Nephron (organoid): ENCODE data around the gene ARPC5L.
"Not testable (repeated sequence)": the region's sequence is repeated elsewhere in the genome, so short reads cannot be mapped to it uniquely, and the experiment has no call there.

Source experiments
- H3K27ac Mint-ChIP-seq, 3 experiments: 2 replicates each; pipeline ENCODE4 v1.8.0; 2020; ENCODE audit warnings: mixed read lengths in 3 of 3, mild to moderate bottlenecking in 2 of 3, moderate library complexity in 1 of 3
- H3K27me3 Mint-ChIP-seq: 2 replicates; pipeline ENCODE4 v1.8.0; 2021; ENCODE audit warnings: low read depth, mild to moderate bottlenecking, moderate library complexity, mixed read lengths
- H3K36me3 Mint-ChIP-seq: 2 replicates; pipeline ENCODE4 v1.8.0; 2020; ENCODE audit warnings: low read depth, mixed read lengths
- H3K4me1 Mint-ChIP-seq: 2 replicates; pipeline ENCODE4 v1.8.0; 2020; ENCODE audit warnings: mixed read lengths
- H3K4me3 Mint-ChIP-seq, 3 experiments: 2 replicates each; pipeline ENCODE4 v1.8.0; 2020; ENCODE audit warnings: mild to moderate bottlenecking in 3 of 3, mixed read lengths in 3 of 3, moderate library complexity in 2 of 3
- H3K9me3 Mint-ChIP-seq: 2 replicates; pipeline ENCODE4 v1.8.0; 2020; ENCODE audit warnings: mixed read lengths
- CTCF ChIP-seq, 3 experiments: fragments of 200-600 bp; sonication (generic); IDR thresholded peaks; one replicate each; pipeline ENCODE4 v1.5.0; 2021; ENCODE audit warnings: antibody characterized with exemption in 3 of 3; ENCODE audit not compliant: unreplicated experiment in 3 of 3

Gene ARPC5L

GRCh38 chr9:124839612-124840299 lies 22.2 kb upstream of the ARPC5L start:
- peak; percentile 47 to 60 (median 49) for TF ChIP-seq CTCF (IDR thresholded peaks at IDR 0.05; ENCODE audit: unreplicated experiment in 3 of 3)
- H3K4me3 Mint-ChIP-seq = no peak overlapping the region
- H3K4me1 Mint-ChIP-seq = peaks cover 36% of the 10 kb centered on the region
- H3K9me3 Mint-ChIP-seq = no peaks in the 10 kb centered on the region
- H3K36me3 Mint-ChIP-seq = no peaks in the 10 kb centered on the region
- H3K27me3 Mint-ChIP-seq = peaks cover 3% of the 10 kb centered on the region
- H3K27ac Mint-ChIP-seq = peak overlapping the region; percentile 45 to 85 (median 51)

GRCh38 chr9:124840300-124840833 lies 21.6 kb upstream of the ARPC5L start:
- H3K27ac Mint-ChIP-seq = peak overlapping the region in 1 of 3 experiments; percentile 83
- H3K36me3 Mint-ChIP-seq = no peaks in the 10 kb centered on the region
- no peak overlapping the region for H3K4me3 Mint-ChIP-seq
- peaks cover 3% of the 10 kb centered on the region for H3K27me3 Mint-ChIP-seq
- peak in 2 of 3 experiments; percentile 22 to 33 for TF ChIP-seq CTCF (IDR thresholded peaks at IDR 0.05; ENCODE audit: unreplicated experiment in 3 of 3)
- peaks cover 30% of the 10 kb centered on the region for H3K4me1 Mint-ChIP-seq
- no peaks in the 10 kb centered on the region for H3K9me3 Mint-ChIP-seq

- no peaks in the 10 kb centered on the region for H3K9me3 Mint-ChIP-seq
Observed at GRCh38 chr9:124841075-124841821, 20.7 kb upstream of the ARPC5L start.

GRCh38 chr9:124843456-124844034 lies 18.4 kb upstream of the ARPC5L start:
- no peak overlapping the region for H3K4me3 Mint-ChIP-seq
- no peaks in the 10 kb centered on the region for H3K27me3 Mint-ChIP-seq
- TF ChIP-seq CTCF (IDR thresholded peaks at IDR 0.05; ENCODE audit: unreplicated experiment in 3 of 3) = no peak
- H3K36me3 Mint-ChIP-seq = no peaks in the 10 kb centered on the region
- peaks cover 18% of the 10 kb centered on the region for H3K4me1 Mint-ChIP-seq
- no peak overlapping the region for H3K27ac Mint-ChIP-seq
- no peaks in the 10 kb centered on the region for H3K9me3 Mint-ChIP-seq

More at GRCh38 chr9:124841075-124841821, 20.7 kb upstream of the ARPC5L start:
- Mint-ChIP-seq H3K36me3 (no peaks in the 10 kb centered on the region), H3K4me1 (peaks cover 29% of the 10 kb centered on the region), H3K4me3 (no peak overlapping the region), H3K27ac (peak overlapping the region in 2 of 3 experiments; percentile 25 to 83), H3K27me3 (peaks cover 3% of the 10 kb centered on the region)
- no peak for TF ChIP-seq CTCF (IDR thresholded peaks at IDR 0.05; ENCODE audit: unreplicated experiment in 3 of 3)

- Mint-ChIP-seq H3K36me3 (no peaks in the 10 kb centered on the region), H3K9me3 (no peaks in the 10 kb centered on the region), H3K4me1 (peaks cover 18% of the 10 kb centered on the region), H3K4me3 (no peak overlapping the region), H3K27ac (peak overlapping the region in 2 of 3 experiments; percentile 13 to 18), H3K27me3 (no peaks in the 10 kb centered on the region)
- no peak for TF ChIP-seq CTCF (IDR thresholded peaks at IDR 0.05; ENCODE audit: unreplicated experiment in 3 of 3)
Observed at GRCh38 chr9:124844291-124844690, 17.6 kb upstream of the ARPC5L start.

GRCh38 chr9:124846467-124846866 lies 15.5 kb upstream of the ARPC5L start:
- peaks cover 21% of the 10 kb centered on the region for H3K4me1 Mint-ChIP-seq
- not testable (repeated sequence) for H3K9me3 Mint-ChIP-seq, H3K36me3 Mint-ChIP-seq, H3K27ac Mint-ChIP-seq, H3K27me3 Mint-ChIP-seq, H3K4me3 Mint-ChIP-seq
